ENCODE results near the gene SPON1. TPM values are rescaled to one million over a fixed set of nuclear protein-coding genes. Genes with fewer than 3 reads are reported as not detected.
A peak's percentile ranks its signal among the peaks of the same experiment; 100 is the strongest.
"Not testable (repeated sequence)": the region's sequence is repeated elsewhere in the genome, so short reads cannot be mapped to it uniquely, and the experiment has no call there.

The SPON1 gene
- total RNA-seq, 1 experiment from 2014 or later = not detected

GRCh38 chr11:14149683-14150082, 187.2 kb downstream of the SPON1 start:
- Histone ChIP-seq H3K9me3 (no peaks in the 10 kb centered on the region), H3K36me3 (no peaks in the 10 kb centered on the region), H3K4me3 (no peak overlapping the region), H3K27me3 (no peaks in the 10 kb centered on the region)
- no peak for DNase-seq

GRCh38 chr11:14150878-14151277, 188.4 kb downstream of the SPON1 start:
- H3K9me3 ChIP-seq = no peaks in the 10 kb centered on the region
- no peaks in the 10 kb centered on the region for H3K27me3 ChIP-seq
- no peaks in the 10 kb centered on the region for H3K36me3 ChIP-seq
- DNase-seq = no peak
- H3K4me3 ChIP-seq = no peak overlapping the region

GRCh38 chr11:14154103-14154502, 191.6 kb downstream of the SPON1 start:
- H3K4me3 ChIP-seq, H3K9me3 ChIP-seq, H3K27me3 ChIP-seq, DNase-seq, H3K36me3 ChIP-seq: not testable (repeated sequence)

- H3K27me3 ChIP-seq = no peaks in the 10 kb centered on the region
- no peak for DNase-seq
- no peak overlapping the region for H3K4me3 ChIP-seq
- H3K9me3 ChIP-seq = no peaks in the 10 kb centered on the region
- no peaks in the 10 kb centered on the region for H3K36me3 ChIP-seq
These were observed 195.9 kb downstream of the SPON1 start for GRCh38 chr11:14158393-14158792.

- Histone ChIP-seq H3K4me3 (no peak overlapping the region), H3K36me3 (no peaks in the 10 kb centered on the region), H3K27me3 (no peaks in the 10 kb centered on the region), H3K9me3 (no peaks in the 10 kb centered on the region)
- DNase-seq = no peak
These were observed 201.1 kb downstream of the SPON1 start for GRCh38 chr11:14163576-14163975.

- not testable (repeated sequence) for H3K4me3 ChIP-seq, DNase-seq, H3K27me3 ChIP-seq, H3K36me3 ChIP-seq, H3K9me3 ChIP-seq
These were observed 211.2 kb downstream of the SPON1 start for GRCh38 chr11:14173679-14174078.

- Histone ChIP-seq H3K4me3 (no peak overlapping the region), H3K9me3 (no peaks in the 10 kb centered on the region), H3K36me3 (no peaks in the 10 kb centered on the region), H3K27me3 (no peaks in the 10 kb centered on the region)
- DNase-seq = peak; percentile 54
These were observed 216.7 kb downstream of the SPON1 start for GRCh38 chr11:14179116-14179820.

GRCh38 chr11:14181121-14181520, 218.6 kb downstream of the SPON1 start:
- Histone ChIP-seq H3K4me3 (no peak overlapping the region), H3K27me3 (no peaks in the 10 kb centered on the region), H3K36me3 (no peaks in the 10 kb centered on the region), H3K9me3 (no peaks in the 10 kb centered on the region)
- DNase-seq = no peak

- no peak for DNase-seq
- H3K36me3 ChIP-seq = no peaks in the 10 kb centered on the region
- H3K9me3 ChIP-seq = no peaks in the 10 kb centered on the region
- no peaks in the 10 kb centered on the region for H3K27me3 ChIP-seq
- H3K4me3 ChIP-seq = no peak overlapping the region
These were observed 220.4 kb downstream of the SPON1 start for GRCh38 chr11:14182833-14183364.

- Histone ChIP-seq H3K27me3 (no peaks in the 10 kb centered on the region), H3K4me3 (no peak overlapping the region), H3K9me3 (no peaks in the 10 kb centered on the region), H3K36me3 (no peaks in the 10 kb centered on the region)
- DNase-seq = peak; percentile 54
These were observed 221.8 kb downstream of the SPON1 start for GRCh38 chr11:14184028-14184940.

GRCh38 chr11:14185461-14185860, 222.9 kb downstream of the SPON1 start:
- no peak overlapping the region for H3K4me3 ChIP-seq
- H3K27me3 ChIP-seq = no peaks in the 10 kb centered on the region
- H3K36me3 ChIP-seq = no peaks in the 10 kb centered on the region
- DNase-seq = no peak
- H3K9me3 ChIP-seq = no peaks in the 10 kb centered on the region

- Histone ChIP-seq H3K36me3 (no peaks in the 10 kb centered on the region), H3K27me3 (no peaks in the 10 kb centered on the region), H3K9me3 (no peaks in the 10 kb centered on the region), H3K4me3 (no peak overlapping the region)
- DNase-seq = peak; percentile 14
These were observed 223.7 kb downstream of the SPON1 start for GRCh38 chr11:14186046-14186775.

- DNase-seq = no peak
- Histone ChIP-seq H3K9me3 (no peaks in the 10 kb centered on the region), H3K36me3 (no peaks in the 10 kb centered on the region), H3K27me3 (no peaks in the 10 kb centered on the region), H3K4me3 (no peak overlapping the region)
These were observed 227.4 kb downstream of the SPON1 start for GRCh38 chr11:14189874-14190273.

GRCh38 chr11:14190992-14191778, 228.7 kb downstream of the SPON1 start:
- DNase-seq = no peak
- Histone ChIP-seq H3K9me3 (no peaks in the 10 kb centered on the region), H3K27me3 (no peaks in the 10 kb centered on the region), H3K4me3 (no peak overlapping the region), H3K36me3 (no peaks in the 10 kb centered on the region)

- Histone ChIP-seq H3K36me3 (no peaks in the 10 kb centered on the region), H3K4me3 (no peak overlapping the region), H3K27me3 (no peaks in the 10 kb centered on the region), H3K9me3 (no peaks in the 10 kb centered on the region)
- DNase-seq = no peak
These were observed 231.1 kb downstream of the SPON1 start for GRCh38 chr11:14193644-14194043.
